ENCODE measurements around the gene SUSD1.

SUSD1 gene

DNA sequence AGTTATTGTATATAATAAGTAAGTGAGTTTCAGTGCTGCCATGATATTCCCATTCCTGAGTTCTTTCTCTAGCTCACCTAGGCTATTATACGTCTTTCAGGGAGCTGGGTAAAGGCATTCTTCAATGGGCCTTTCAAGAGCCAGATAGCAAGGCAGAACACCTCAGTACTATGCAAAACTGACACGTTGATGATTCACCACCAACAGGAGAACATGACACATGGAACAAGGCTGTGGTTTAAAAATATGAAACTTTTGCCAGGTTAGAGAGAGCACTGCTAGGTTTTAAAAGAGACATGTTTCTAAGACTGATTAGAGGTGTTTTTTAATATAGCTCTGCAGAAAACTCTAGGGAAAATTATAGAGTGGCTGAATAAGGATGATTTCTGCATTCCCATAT lies 182.6 kb downstream of the SUSD1 start:
- Histone ChIP-seq H4K20me1 (ENCODE audit: insufficient read depth, low read length) (no peaks in the 10 kb centered on the region), H3K9me3 (ENCODE audit: insufficient read depth, low read length, severe bottlenecking) (no peaks in the 10 kb centered on the region), H3K4me1 (ENCODE audit: insufficient read depth, low read length) (peaks cover 10% of the 10 kb centered on the region), H3K79me2 (ENCODE audit: insufficient read depth, low read length) (no peaks in the 10 kb centered on the region), H2AFZ (ENCODE audit: low read depth, low read length) (no peak overlapping the region), H3K4me3 (ENCODE audit: low read depth in 1 of 2, low read length in 2 of 2) (no peak overlapping the region), H3K27ac (ENCODE audit: low read length) (no peak overlapping the region), H3K9ac (ENCODE audit: low read depth, low read length) (no peak overlapping the region), H3K4me2 (ENCODE audit: insufficient read depth, low read length) (no peak overlapping the region), H3K36me3 (ENCODE audit: insufficient read depth, low read length) (no peaks in the 10 kb centered on the region), H3K27me3 (ENCODE audit: insufficient read depth, low read length, poor library complexity) (no peaks in the 10 kb centered on the region)
- DNase-seq (no peak), ATAC-seq (ENCODE audit: insufficient read depth, low read depth) (no peak)
- TF ChIP-seq, protein P1, sequence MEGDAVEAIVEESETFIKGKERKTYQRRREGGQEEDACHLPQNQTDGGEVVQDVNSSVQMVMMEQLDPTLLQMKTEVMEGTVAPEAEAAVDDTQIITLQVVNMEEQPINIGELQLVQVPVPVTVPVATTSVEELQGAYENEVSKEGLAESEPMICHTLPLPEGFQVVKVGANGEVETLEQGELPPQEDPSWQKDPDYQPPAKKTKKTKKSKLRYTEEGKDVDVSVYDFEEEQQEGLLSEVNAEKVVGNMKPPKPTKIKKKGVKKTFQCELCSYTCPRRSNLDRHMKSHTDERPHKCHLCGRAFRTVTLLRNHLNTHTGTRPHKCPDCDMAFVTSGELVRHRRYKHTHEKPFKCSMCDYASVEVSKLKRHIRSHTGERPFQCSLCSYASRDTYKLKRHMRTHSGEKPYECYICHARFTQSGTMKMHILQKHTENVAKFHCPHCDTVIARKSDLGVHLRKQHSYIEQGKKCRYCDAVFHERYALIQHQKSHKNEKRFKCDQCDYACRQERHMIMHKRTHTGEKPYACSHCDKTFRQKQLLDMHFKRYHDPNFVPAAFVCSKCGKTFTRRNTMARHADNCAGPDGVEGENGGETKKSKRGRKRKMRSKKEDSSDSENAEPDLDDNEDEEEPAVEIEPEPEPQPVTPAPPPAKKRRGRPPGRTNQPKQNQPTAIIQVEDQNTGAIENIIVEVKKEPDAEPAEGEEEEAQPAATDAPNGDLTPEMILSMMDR (IDR thresholded peaks at IDR 0.05; ENCODE audit: borderline replicate concordance, extremely low read depth, low read length, poor library complexity, severe bottlenecking): no peak

GRCh38 chr9:111991179-111991578 lies 183.9 kb downstream of the SUSD1 start:
- Histone ChIP-seq H3K79me2 (ENCODE audit: insufficient read depth, low read length) (no peaks in the 10 kb centered on the region), H4K20me1 (ENCODE audit: insufficient read depth, low read length) (no peaks in the 10 kb centered on the region), H3K4me1 (ENCODE audit: insufficient read depth, low read length) (peaks cover 10% of the 10 kb centered on the region), H3K4me3 (ENCODE audit: low read depth in 1 of 2, low read length in 2 of 2) (no peak overlapping the region), H3K4me2 (ENCODE audit: insufficient read depth, low read length) (no peak overlapping the region), H3K27ac (ENCODE audit: low read length) (no peak overlapping the region), H3K9me3 (ENCODE audit: insufficient read depth, low read length, severe bottlenecking) (no peaks in the 10 kb centered on the region), H2AFZ (ENCODE audit: low read depth, low read length) (no peak overlapping the region), H3K27me3 (ENCODE audit: insufficient read depth, low read length, poor library complexity) (no peaks in the 10 kb centered on the region), H3K36me3 (ENCODE audit: insufficient read depth, low read length) (no peaks in the 10 kb centered on the region), H3K9ac (ENCODE audit: low read depth, low read length) (no peak overlapping the region)
- TF ChIP-seq, protein P1 (IDR thresholded peaks at IDR 0.05; ENCODE audit: borderline replicate concordance, extremely low read depth, low read length, poor library complexity, severe bottlenecking): no peak
- TF ChIP-seq EZH2 (IDR thresholded peaks at IDR 0.05; ENCODE audit: borderline replicate concordance, low read depth, low read length, severe bottlenecking): no peak
- no peak for DNase-seq
- ATAC-seq (ENCODE audit: insufficient read depth, low read depth): no peak

Measured in DND-41 (cell line).